AG10803 (cell line): ENCODE results near the gene CEP72.

ENCODE experiments used
- DNase-seq: peaks from one replicate; pipeline ENCODE4 v3.0.0; 2010; ENCODE audit warnings: low read depth
- H3K4me3 ChIP-seq: 2 replicates; pipeline ENCODE4 v1.5.1; 2011; ENCODE audit warnings: mild to moderate bottlenecking, low read length, control low read depth
- TF ChIP-seq, protein P1 (sequence below): conservative IDR thresholded peaks from 2 replicates; pipeline ENCODE4 v1.5.1; 2011; ENCODE audit warnings: mild to moderate bottlenecking, low read length, control low read depth, inconsistent platforms

CEP72 gene

GRCh38 chr5:620152-620551 is 8.0 kb downstream of the CEP72 start:
- no peak overlapping the region for H3K4me3 ChIP-seq
- TF ChIP-seq, protein P1, sequence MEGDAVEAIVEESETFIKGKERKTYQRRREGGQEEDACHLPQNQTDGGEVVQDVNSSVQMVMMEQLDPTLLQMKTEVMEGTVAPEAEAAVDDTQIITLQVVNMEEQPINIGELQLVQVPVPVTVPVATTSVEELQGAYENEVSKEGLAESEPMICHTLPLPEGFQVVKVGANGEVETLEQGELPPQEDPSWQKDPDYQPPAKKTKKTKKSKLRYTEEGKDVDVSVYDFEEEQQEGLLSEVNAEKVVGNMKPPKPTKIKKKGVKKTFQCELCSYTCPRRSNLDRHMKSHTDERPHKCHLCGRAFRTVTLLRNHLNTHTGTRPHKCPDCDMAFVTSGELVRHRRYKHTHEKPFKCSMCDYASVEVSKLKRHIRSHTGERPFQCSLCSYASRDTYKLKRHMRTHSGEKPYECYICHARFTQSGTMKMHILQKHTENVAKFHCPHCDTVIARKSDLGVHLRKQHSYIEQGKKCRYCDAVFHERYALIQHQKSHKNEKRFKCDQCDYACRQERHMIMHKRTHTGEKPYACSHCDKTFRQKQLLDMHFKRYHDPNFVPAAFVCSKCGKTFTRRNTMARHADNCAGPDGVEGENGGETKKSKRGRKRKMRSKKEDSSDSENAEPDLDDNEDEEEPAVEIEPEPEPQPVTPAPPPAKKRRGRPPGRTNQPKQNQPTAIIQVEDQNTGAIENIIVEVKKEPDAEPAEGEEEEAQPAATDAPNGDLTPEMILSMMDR: no peak
- no peak for DNase-seq

DNA sequence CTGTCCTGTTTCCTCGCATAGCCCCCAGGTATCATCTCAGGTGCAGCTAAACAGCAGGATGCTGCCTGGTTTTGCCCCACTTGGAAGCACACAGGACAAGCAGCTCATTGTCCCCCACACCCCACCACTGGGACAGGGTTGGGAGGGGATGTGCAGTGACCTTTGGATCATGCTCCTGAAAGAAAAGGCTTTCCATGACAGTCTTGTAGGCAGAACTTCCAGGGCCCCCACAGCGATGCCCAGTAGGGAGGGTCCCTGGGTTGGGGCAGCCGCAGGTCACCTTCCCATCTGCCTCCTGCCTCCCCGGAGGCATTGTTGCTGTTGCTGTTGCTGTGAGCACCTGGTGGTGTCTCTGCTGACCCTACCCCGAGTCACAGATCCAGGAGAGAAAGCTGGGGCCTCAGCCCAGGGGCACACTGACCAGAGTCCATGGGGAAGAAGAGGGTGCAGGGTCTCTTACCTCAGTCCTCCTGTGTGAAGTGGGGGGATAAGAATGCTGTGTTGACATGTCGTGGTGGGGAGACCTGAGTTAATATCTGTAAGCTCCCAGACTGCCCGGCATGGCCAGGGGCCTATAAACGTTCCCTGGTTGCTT is 8.5 kb downstream of the CEP72 start:
- H3K4me3 ChIP-seq: no peak overlapping the region
- DNase-seq: no peak
- TF ChIP-seq, protein P1: no peak

- no peak overlapping the region for H3K4me3 ChIP-seq
- TF ChIP-seq, protein P1: no peak
- DNase-seq: no peak
These were observed 9.2 kb downstream of the CEP72 start for GRCh38 chr5:621341-621761.

DNA sequence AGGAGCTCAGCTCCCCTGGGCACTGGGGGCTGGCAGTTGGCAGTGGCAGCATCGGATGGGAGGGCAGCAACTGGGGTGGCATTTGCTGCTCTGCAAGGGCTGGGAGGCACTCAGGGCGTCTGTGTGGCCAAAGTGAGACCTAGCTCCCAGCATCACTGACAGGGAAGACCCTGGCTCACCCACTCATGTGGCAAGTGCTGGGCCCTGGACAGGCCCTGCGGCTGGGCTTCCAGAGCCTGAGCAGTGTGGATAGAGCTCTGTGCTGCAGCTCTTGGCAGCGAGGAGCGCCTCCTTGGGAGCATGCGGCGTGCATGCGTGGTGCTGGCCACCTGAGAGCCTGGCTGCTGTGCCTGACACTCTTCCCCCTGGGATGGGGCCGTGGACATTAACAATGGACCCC is 10.2 kb downstream of the CEP72 start:
- no peak for DNase-seq
- no peak overlapping the region for H3K4me3 ChIP-seq
- TF ChIP-seq, protein P1: no peak

- TF ChIP-seq, protein P1: no peak
- no peak overlapping the region for H3K4me3 ChIP-seq
- DNase-seq: no peak
These were observed 10.9 kb downstream of the CEP72 start for GRCh38 chr5:622946-623522.

DNA sequence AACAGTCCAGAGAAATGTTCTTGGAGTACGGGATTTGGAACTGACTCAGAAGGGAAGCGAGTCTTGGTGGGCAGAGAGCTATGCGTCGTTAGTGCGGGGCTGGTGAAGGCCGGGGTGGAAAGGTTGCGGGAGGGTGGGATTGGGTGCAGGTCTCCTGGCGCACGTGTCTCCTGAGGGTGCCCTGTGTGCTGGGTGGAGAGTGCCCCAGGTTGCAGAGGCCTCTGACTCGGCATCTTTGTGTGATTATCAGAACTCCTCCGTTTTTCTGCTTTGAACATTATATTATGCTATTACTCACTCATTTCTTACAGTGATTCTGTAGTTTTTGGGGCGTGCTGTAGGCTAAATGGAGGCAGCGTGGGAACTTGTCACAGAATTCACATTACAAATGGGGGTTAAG is 11.4 kb downstream of the CEP72 start:
- no peak overlapping the region for H3K4me3 ChIP-seq
- TF ChIP-seq, protein P1: no peak
- DNase-seq: no peak
